Measurements from ENCODE around the gene APOC4.

DNA sequence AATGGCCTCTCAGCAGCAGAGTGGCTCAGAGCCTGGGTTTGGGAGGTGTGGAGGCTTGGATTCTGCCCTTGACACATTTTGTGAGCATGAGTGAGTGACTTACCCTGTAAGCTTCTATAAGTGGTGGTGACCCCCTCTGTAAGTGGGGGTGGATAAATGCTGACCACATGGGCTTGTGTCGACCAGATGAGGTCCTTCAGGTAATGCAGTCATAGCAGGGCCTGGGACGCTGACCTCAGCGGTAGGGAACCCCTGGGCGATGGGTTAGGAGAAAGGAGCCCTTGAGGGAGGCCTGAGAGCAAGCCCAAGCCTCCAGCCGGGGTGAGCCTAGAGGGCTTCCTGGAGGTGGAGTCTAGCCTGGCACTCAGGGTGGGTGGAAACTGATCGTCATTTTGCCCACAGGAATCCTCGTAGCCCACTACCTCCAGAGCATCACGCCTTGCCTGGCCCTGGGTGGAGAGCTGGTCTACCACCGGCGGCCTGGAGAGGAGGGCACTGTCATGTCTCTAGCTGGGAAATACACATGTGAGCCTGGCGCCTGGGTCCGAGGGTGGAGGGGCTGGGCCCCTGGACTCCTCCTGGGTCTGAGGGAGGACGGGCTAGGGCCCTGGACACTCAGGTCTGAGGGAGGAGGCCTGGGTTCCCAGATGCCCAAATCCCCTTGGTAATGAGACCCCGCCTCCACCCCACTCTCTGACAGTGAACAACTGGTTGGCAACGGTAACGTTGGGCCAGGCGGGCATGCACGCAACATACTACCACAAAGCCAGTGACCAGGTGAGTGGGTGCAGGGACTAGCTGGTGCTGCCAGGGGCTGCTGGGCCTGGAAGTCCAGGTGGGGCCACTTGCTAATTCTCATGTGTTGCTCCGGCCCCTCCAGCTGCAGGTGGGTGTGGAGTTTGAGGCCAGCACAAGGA lies 41.5 kb upstream of the APOC4 start:
- TF ChIP-seq, protein P1, sequence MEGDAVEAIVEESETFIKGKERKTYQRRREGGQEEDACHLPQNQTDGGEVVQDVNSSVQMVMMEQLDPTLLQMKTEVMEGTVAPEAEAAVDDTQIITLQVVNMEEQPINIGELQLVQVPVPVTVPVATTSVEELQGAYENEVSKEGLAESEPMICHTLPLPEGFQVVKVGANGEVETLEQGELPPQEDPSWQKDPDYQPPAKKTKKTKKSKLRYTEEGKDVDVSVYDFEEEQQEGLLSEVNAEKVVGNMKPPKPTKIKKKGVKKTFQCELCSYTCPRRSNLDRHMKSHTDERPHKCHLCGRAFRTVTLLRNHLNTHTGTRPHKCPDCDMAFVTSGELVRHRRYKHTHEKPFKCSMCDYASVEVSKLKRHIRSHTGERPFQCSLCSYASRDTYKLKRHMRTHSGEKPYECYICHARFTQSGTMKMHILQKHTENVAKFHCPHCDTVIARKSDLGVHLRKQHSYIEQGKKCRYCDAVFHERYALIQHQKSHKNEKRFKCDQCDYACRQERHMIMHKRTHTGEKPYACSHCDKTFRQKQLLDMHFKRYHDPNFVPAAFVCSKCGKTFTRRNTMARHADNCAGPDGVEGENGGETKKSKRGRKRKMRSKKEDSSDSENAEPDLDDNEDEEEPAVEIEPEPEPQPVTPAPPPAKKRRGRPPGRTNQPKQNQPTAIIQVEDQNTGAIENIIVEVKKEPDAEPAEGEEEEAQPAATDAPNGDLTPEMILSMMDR (IDR thresholded peaks at IDR 0.05; ENCODE audit: low read depth, low read length): no peak
- no peak for TF ChIP-seq EZH2phosphoT487 (IDR thresholded peaks at IDR 0.05; ENCODE audit: low read depth)

Measured in OCI-LY3 (cell line).